ENCODE results near the gene PCYT2. TPM values are rescaled to one million over a fixed set of nuclear protein-coding genes. Genes with fewer than 3 reads are reported as not detected.
A peak's percentile ranks its signal among the peaks of the same experiment; 100 is the strongest.

The PCYT2 gene
- total and polyA plus RNA-seq, 4 donors = 14.6 to 33.2 (median 25.4) TPM

GRCh38 chr17:81899514-81900166 is 11.6 kb downstream of the PCYT2 start:
- no peaks in the 10 kb centered on the region for H3K27me3 ChIP-seq (ENCODE audit: control insufficient read depth in 1 of 2, insufficient read depth in 2 of 2, low read length in 1 of 2)
- H3K9me3 ChIP-seq (ENCODE audit: control insufficient read depth, low read length) = no peaks in the 10 kb centered on the region
- no peak for ATAC-seq (ENCODE audit: low FRiP score)
- H3K4me3 ChIP-seq (ENCODE audit: low read length in 2 of 2) = no peak overlapping the region
- H3K4me1 ChIP-seq (ENCODE audit: control insufficient read depth in 1 of 2, insufficient read depth in 2 of 2, low read length in 2 of 2) = no peaks in the 10 kb centered on the region
- no peak for DNase-seq
- H3K36me3 ChIP-seq (ENCODE audit: control insufficient read depth in 1 of 2, insufficient read depth in 2 of 2, low read length in 1 of 2) = peaks cover 0 to 4% of the 10 kb centered on the region in 2 donors
- intact Hi-C loops (cut with DNase I) = no loop called here
- 91 to 92% methylated on average over 22 of the region's 22 CpGs for WGBS, 2 donors
- H3K27ac ChIP-seq (ENCODE audit: low read depth in 1 of 2, low read length in 2 of 2) = no peak overlapping the region

- H3K36me3 ChIP-seq (ENCODE audit: control insufficient read depth in 1 of 2, insufficient read depth in 2 of 2, low read length in 1 of 2) = peaks cover 0 to 4% of the 10 kb centered on the region in 2 donors
- no peak overlapping the region for H3K27ac ChIP-seq (ENCODE audit: low read depth in 1 of 2, low read length in 2 of 2)
- DNase-seq (no peak), ATAC-seq (ENCODE audit: low FRiP score) (no peak)
- no peaks in the 10 kb centered on the region for H3K9me3 ChIP-seq (ENCODE audit: control insufficient read depth, low read length)
- H3K27me3 ChIP-seq (ENCODE audit: control insufficient read depth in 1 of 2, insufficient read depth in 2 of 2, low read length in 1 of 2) = no peaks in the 10 kb centered on the region
- no peaks in the 10 kb centered on the region for H3K4me1 ChIP-seq (ENCODE audit: control insufficient read depth in 1 of 2, insufficient read depth in 2 of 2, low read length in 2 of 2)
- intact Hi-C loops (cut with DNase I) = no loop called here
- 89 to 90% methylated on average over 9 of the region's 9 CpGs for WGBS, 2 donors
- no peak overlapping the region for H3K4me3 ChIP-seq (ENCODE audit: low read length in 2 of 2)
These were observed 12.3 kb downstream of the PCYT2 start for GRCh38 chr17:81898885-81899284.

GRCh38 chr17:81898029-81898866 is 13.0 kb downstream of the PCYT2 start:
- Histone ChIP-seq H3K27ac (ENCODE audit: low read depth in 1 of 2, low read length in 2 of 2) (no peak overlapping the region), H3K27me3 (ENCODE audit: control insufficient read depth in 1 of 2, insufficient read depth in 2 of 2, low read length in 1 of 2) (no peaks in the 10 kb centered on the region), H3K4me1 (ENCODE audit: control insufficient read depth in 1 of 2, insufficient read depth in 2 of 2, low read length in 2 of 2) (no peaks in the 10 kb centered on the region), H3K4me3 (ENCODE audit: low read length in 2 of 2) (no peak overlapping the region), H3K9me3 (ENCODE audit: control insufficient read depth, low read length) (no peaks in the 10 kb centered on the region), H3K36me3 (ENCODE audit: control insufficient read depth in 1 of 2, insufficient read depth in 2 of 2, low read length in 1 of 2) (peaks cover 0 to 4% of the 10 kb centered on the region in 2 donors)
- ATAC-seq (ENCODE audit: low FRiP score) = no peak
- WGBS, 2 donors = 85 to 86% methylated on average over 19 of the region's 19 CpGs
- no peak for DNase-seq
- intact Hi-C loops (cut with DNase I) = no loop called here

GRCh38 chr17:81895400-81895799 is 15.8 kb downstream of the PCYT2 start:
- Histone ChIP-seq H3K36me3 (ENCODE audit: control insufficient read depth in 1 of 2, insufficient read depth in 2 of 2, low read length in 1 of 2) (peaks cover 0 to 4% of the 10 kb centered on the region in 2 donors), H3K27ac (ENCODE audit: low read depth in 1 of 2, low read length in 2 of 2) (no peak overlapping the region), H3K27me3 (ENCODE audit: control insufficient read depth in 1 of 2, insufficient read depth in 2 of 2, low read length in 1 of 2) (no peaks in the 10 kb centered on the region), H3K4me3 (ENCODE audit: low read length in 2 of 2) (no peak overlapping the region), H3K9me3 (ENCODE audit: control insufficient read depth, low read length) (no peaks in the 10 kb centered on the region), H3K4me1 (ENCODE audit: control insufficient read depth in 1 of 2, insufficient read depth in 2 of 2, low read length in 2 of 2) (no peaks in the 10 kb centered on the region)
- ATAC-seq (ENCODE audit: low FRiP score) (no peak), DNase-seq (no peak)
- 94 to 95% methylated on average over 11 of the region's 11 CpGs for WGBS, 2 donors
- intact Hi-C loops (cut with DNase I) = no loop called here

GRCh38 chr17:81891303-81891552 is 20.0 kb downstream of the PCYT2 start:
- peak overlapping the region; percentile 94 to 97 for H3K4me3 ChIP-seq (ENCODE audit: low read length in 2 of 2)
- peaks cover 0 to 7% of the 10 kb centered on the region in 2 donors for H3K36me3 ChIP-seq (ENCODE audit: control insufficient read depth in 1 of 2, insufficient read depth in 2 of 2, low read length in 1 of 2)
- no peaks in the 10 kb centered on the region for H3K9me3 ChIP-seq (ENCODE audit: control insufficient read depth, low read length)
- ATAC-seq (ENCODE audit: low FRiP score) (no peak), DNase-seq (no peak)
- H3K27me3 ChIP-seq (ENCODE audit: control insufficient read depth in 1 of 2, insufficient read depth in 2 of 2, low read length in 1 of 2) = no peaks in the 10 kb centered on the region
- intact Hi-C loops (cut with DNase I) = no loop called here
- H3K27ac ChIP-seq (ENCODE audit: low read depth in 1 of 2, low read length in 2 of 2) = peak overlapping the region in 1 of 2 donors; percentile 69
- WGBS, 2 donors = 0 to 1% methylated on average over 36 to 40 of the region's 40 CpGs
- H3K4me1 ChIP-seq (ENCODE audit: control insufficient read depth in 1 of 2, insufficient read depth in 2 of 2, low read length in 2 of 2) = no peaks in the 10 kb centered on the region

GRCh38 chr17:81890447-81891302 is 20.5 kb downstream of the PCYT2 start:
- intact Hi-C loops (cut with DNase I) = no loop called here
- Histone ChIP-seq H3K9me3 (ENCODE audit: control insufficient read depth, low read length) (no peaks in the 10 kb centered on the region), H3K27me3 (ENCODE audit: control insufficient read depth in 1 of 2, insufficient read depth in 2 of 2, low read length in 1 of 2) (no peaks in the 10 kb centered on the region), H3K4me1 (ENCODE audit: control insufficient read depth in 1 of 2, insufficient read depth in 2 of 2, low read length in 2 of 2) (no peaks in the 10 kb centered on the region), H3K27ac (ENCODE audit: low read depth in 1 of 2, low read length in 2 of 2) (peak overlapping the region in 1 of 2 donors; percentile 69), H3K4me3 (ENCODE audit: low read length in 2 of 2) (peak overlapping the region; percentile 94 to 97), H3K36me3 (ENCODE audit: control insufficient read depth in 1 of 2, insufficient read depth in 2 of 2, low read length in 1 of 2) (peaks cover 0 to 7% of the 10 kb centered on the region in 2 donors)
- 9 to 10% methylated on average over 52 to 69 of the region's 69 CpGs for WGBS, 2 donors
- no peak for ATAC-seq (ENCODE audit: low FRiP score)
- no peak for DNase-seq

GRCh38 chr17:81889602-81890001 is 21.6 kb downstream of the PCYT2 start:
- Histone ChIP-seq H3K27ac (ENCODE audit: low read depth in 1 of 2, low read length in 2 of 2) (no peak overlapping the region), H3K4me1 (ENCODE audit: control insufficient read depth in 1 of 2, insufficient read depth in 2 of 2, low read length in 2 of 2) (no peaks in the 10 kb centered on the region), H3K4me3 (ENCODE audit: low read length in 2 of 2) (no peak overlapping the region), H3K27me3 (ENCODE audit: control insufficient read depth in 1 of 2, insufficient read depth in 2 of 2, low read length in 1 of 2) (no peaks in the 10 kb centered on the region), H3K9me3 (ENCODE audit: control insufficient read depth, low read length) (no peaks in the 10 kb centered on the region), H3K36me3 (ENCODE audit: control insufficient read depth in 1 of 2, insufficient read depth in 2 of 2, low read length in 1 of 2) (peaks cover 0 to 7% of the 10 kb centered on the region in 2 donors)
- intact Hi-C loops (cut with DNase I) = no loop called here
- WGBS, 2 donors = 87 to 89% methylated on average over 9 of the region's 9 CpGs
- DNase-seq (no peak), ATAC-seq (ENCODE audit: low FRiP score) (no peak)

- no peaks in the 10 kb centered on the region for H3K9me3 ChIP-seq (ENCODE audit: control insufficient read depth, low read length)
- H3K27me3 ChIP-seq (ENCODE audit: control insufficient read depth in 1 of 2, insufficient read depth in 2 of 2, low read length in 1 of 2) = no peaks in the 10 kb centered on the region
- intact Hi-C loops (cut with DNase I) = no loop called here
- H3K36me3 ChIP-seq (ENCODE audit: control insufficient read depth in 1 of 2, insufficient read depth in 2 of 2, low read length in 1 of 2) = peaks cover 0 to 7% of the 10 kb centered on the region in 2 donors
- WGBS, 2 donors = 92 to 93% methylated on average over 16 of the region's 16 CpGs
- no peak for DNase-seq
- no peaks in the 10 kb centered on the region for H3K4me1 ChIP-seq (ENCODE audit: control insufficient read depth in 1 of 2, insufficient read depth in 2 of 2, low read length in 2 of 2)
- no peak overlapping the region for H3K27ac ChIP-seq (ENCODE audit: low read depth in 1 of 2, low read length in 2 of 2)
- no peak overlapping the region for H3K4me3 ChIP-seq (ENCODE audit: low read length in 2 of 2)
- ATAC-seq (ENCODE audit: low FRiP score) = no peak
These were observed 22.1 kb downstream of the PCYT2 start for GRCh38 chr17:81888988-81889595.
